Measurements from ENCODE around the gene NUP214.
"Not testable (repeated sequence)": the region's sequence is repeated elsewhere in the genome, so short reads cannot be mapped to it uniquely, and the experiment has no call there.

The NUP214 gene

DNA sequence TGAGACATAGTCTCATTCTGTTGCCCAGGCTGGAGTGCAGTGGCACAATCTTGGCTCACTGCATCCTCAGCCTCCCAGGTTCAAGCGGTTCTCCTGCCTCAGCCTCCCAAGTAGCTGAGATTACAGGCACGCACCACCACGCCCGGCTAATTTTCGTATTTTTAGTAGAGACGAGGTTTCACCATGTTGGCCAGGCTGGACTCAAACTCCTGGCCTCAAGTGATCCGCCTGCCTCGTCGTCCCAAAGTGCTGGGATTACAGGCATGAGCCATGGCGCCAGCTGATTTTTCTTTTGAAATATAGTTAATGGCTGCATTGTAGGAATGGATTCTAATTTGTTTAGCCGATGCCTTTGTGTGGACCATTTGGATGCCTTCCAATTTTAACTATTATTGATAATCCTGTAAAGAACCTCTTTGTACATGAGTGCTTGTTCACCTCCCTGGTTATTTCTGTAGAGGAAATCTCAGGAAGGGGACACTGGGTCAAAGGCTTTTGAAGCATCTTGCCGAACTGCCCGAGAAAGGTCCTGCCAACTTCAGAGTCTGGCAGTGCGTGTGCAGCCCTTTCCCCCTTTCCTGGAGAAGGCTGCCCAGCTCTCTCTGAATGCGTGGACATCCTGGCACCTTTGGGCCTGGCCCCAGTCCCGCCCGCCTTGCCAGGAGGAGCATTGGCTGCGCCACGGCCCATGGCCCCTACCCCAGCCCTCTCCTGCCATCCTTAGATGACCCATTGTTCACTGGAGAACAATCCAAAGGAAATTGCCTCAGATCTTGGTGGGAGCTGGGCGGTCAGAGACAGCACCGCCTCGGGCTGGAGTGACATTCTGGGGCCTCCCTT lies 8.9 kb upstream of the NUP214 start:
- no peak for DNase-seq (ENCODE audit: low spot score)

DNA sequence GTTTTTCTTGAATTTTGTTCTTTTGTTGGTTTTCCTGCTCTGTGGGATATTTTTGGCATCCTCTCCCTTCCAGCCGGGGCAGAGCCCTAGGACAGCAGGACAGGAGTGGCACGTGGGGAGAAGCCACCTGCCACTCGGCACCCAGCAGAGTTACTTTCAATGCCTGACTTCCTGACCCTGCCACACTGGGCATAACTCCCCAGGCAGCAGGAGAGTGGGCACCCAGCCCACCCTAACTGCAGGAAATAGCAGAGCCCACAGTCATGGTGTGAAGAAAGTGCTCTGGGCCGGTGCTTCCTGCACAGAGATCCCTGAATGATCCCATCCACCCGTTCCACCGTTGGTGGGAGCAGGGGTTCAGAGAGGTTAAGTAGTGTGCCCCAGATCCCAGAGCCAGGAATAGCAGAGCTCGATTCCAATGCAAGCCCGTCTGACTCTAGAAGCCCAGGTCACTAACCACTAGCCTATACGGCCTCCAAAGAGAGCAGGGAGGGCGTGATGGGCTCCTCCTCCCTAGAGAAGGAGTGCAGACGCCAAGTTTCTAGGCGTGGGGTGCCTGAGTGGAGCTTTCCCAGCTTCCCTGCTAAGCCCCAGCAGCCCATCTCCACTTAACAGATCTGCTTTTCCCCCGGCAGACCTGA lies 8.1 kb upstream of the NUP214 start:
- no peak for DNase-seq (ENCODE audit: low spot score)

DNA sequence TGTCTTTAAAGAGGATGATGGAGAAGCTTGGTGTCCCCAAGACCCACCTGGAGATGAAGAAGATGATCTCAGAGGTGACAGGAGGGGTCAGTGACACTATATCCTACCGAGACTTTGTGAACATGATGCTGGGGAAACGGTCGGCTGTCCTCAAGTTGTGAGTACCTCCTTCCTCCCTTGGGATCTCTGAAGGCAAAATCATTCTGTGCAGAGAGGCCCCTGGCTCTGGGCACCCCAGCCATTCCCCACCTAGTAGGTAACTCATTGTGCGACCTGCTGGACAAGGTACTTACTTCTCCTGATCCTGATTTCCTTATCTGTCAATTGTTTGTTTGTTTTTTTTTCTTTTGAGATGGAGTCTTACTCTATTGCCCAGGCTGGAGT lies 7.6 kb upstream of the NUP214 start:
- DNase-seq (ENCODE audit: low spot score), result no peak

DNA sequence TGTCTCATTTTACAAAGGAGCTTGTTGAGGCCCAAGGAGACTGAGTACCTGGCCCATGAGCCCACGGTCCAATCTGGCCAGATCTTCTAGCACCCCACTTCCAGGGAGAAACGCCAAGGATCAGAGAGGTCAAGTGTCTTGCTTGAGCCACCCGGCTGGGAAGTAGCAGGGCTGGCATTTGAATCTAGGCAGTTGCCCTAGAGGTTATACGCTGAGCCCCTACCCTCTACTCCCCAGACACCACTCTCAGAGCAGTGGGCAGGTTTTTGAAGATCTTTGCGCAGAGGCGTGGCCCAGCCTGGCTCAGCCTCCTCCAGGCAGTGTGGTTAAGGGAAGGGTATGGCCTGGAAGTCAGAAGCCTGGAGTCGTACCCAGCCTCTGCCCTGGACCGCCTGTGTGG lies 5.8 kb upstream of the NUP214 start:
- DNase-seq (ENCODE audit: low spot score), result no peak

DNA sequence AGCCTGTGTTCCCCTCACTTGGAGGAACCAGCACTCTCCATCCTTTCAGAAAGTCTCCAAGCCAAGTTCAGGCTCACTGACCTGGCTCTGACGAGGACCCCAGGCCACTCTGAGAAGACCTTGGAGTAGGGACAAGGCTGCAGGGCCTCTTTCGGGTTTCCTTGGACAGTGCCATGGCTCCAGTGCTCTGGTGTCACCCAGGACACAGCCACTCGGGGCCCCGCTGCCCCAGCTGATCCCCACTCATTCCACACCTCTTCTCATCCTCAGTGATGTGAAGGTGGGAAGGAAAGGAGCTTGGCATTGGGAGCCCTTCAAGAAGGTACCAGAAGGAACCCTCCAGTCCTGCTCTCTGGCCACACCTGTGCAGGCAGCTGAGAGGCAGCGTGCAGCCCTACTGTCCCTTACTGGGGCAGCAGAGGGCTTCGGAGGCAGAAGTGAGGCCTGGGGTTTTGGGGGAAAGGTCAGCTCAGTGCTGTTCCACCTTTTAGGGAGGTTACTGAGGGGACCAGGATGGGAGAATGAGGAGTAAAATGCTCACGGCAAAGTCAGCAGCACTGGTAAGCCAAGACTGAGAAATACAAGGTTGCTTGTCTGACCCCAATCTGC lies 4.7 kb upstream of the NUP214 start:
- DNase-seq (ENCODE audit: low spot score), result no peak

DNA sequence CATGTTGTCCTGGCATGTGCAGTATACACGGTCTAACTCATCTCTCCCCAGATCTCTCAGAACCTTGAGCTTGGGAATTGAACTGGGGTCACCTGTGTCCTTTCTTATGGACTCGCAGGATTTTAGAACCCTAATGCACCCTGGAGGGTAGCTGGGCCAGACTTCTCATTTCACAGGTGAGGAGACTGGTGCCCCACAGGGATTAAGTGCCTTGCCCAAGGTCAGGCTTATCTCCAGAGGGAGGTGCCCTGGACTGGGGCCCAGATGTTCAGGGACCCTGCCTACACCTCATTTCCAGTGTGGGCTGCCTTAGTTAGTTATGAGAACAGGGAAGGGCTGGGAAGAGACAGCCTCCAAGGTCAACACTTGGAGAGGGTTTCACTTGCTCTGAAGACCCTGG lies 4.0 kb upstream of the NUP214 start:
- no peak for DNase-seq (ENCODE audit: low spot score)

DNA sequence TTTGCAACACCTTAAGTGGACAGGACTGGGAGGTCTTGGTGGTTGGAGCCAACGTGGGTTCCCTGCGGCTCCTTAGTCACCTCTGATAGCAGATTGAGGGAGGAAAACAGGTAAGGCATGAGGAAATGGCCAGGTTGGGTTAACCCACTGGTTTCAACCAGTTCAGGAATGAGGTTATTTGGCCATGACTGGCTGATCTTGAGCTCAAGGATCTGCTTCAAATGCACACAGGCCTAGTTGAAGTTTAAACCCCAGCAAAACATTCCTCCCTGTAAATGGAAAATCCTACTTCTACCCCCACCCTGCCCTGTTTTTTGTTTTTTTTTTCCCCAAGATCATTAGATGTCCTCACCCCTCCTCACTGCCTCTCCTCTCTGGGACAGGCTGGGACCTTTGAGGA lies 3.2 kb upstream of the NUP214 start:
- DNase-seq (ENCODE audit: low spot score), result no peak

DNA sequence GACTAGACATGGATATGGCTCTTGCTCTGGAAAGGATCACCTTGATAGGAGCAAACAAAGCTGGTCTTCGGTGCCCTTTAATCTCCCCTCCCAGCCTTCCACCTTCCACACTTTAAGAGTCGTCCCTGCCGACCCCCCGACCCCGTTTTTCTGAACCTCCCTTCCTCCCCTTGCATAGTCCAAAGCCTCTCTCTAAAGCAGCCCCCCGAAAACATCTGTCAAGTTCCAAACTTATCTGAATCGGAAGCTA lies 423 bp upstream of the NUP214 start:
- DNase-seq (ENCODE audit: low spot score), result no peak

DNA sequence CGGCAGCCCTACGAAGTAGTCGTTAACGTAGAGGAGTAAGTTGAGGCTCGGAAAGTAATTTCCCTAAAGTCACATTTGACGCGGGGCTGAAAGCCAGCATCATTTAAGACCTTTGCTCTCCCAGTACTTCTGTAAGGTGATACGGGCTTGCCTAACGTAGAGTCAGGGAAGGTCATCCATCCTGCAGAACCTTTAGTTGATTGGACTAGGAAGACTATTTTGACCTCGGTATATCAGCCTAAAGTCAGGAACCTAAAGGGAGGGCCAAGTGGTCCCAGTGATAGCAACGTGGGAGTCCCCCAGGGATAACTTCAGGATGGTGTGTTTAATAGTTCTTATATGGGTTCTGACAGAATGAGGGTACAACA lies 657 bp downstream of the NUP214 start:
- DNase-seq (ENCODE audit: low spot score), result no peak

DNA sequence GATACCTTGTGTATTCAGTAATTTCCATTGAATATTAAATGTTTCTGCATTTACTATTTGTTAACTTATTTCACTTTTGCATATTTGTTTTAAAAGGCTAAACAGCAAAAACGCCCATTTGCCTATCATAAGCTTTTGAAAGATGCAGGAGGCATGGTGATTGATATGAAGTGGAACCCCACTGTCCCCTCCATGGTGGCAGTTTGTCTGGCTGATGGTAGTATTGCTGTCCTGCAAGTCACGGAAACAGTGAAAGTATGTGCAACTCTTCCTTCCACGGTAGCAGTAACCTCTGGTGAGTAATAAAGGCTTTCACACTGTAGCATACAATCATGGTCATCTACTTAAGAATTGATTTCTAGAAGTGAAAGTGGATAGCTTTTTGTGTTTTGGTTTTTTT lies 3.8 kb downstream of the NUP214 start:
- no peak for DNase-seq (ENCODE audit: low spot score)

DNA sequence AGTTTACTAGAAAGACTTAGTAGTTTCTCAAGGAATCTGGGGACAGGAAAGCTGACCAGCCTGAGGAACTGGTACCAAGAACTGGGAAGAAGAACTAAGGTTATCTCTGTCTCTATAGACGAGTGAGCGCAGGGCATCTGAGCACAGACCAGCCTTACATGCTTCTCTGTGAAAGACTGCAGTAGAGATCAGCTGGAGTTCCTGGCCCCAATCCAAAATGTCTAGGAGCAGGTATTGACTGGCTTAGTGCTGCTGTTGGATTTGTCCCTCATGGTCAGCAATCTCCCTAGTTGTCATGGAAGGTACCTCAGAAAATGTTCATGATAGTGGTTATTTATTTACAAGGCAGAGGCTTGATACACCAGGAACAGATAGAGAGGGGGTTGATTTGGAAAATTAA lies 13.3 kb downstream of the NUP214 start:
- DNase-seq (ENCODE audit: low spot score), result no peak

DNA sequence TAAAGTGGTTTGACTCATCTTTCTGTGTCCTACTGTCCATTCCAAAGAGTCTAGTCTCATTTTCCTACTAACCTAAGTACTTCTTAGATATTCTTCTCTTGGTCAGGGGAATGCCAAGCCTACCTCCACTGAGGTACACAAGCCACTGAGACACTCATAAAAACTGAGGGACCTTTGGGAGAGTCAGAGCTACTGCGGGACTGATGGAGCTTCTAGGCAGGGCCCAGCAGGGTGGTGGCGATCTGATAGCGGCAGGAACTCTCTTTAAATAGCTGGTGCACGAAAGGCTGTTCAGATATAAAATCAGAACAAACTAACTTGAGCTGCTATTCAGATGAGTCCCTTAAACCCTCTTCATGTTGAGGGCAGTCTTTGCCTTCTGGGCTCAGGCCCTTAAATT lies 14.7 kb downstream of the NUP214 start:
- no peak for DNase-seq (ENCODE audit: low spot score)

DNA sequence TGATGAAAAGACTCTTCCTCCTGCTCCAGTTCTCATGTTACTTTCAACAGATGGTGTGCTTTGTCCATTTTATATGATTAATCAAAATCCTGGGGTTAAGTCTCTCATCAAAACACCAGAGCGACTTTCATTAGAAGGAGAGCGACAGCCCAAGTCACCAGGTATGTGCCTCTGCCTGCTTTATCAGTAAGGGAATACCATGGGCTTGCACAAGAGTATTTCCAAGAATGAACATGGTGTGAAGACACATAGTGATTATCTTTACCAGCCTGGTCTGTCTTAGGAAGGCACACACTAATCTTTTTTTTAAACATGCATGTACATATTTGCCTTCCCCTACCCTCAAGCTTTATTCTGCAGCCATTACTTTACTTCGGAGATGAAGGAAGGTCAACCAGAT lies 15.2 kb downstream of the NUP214 start:
- no peak for DNase-seq (ENCODE audit: low spot score)

DNA sequence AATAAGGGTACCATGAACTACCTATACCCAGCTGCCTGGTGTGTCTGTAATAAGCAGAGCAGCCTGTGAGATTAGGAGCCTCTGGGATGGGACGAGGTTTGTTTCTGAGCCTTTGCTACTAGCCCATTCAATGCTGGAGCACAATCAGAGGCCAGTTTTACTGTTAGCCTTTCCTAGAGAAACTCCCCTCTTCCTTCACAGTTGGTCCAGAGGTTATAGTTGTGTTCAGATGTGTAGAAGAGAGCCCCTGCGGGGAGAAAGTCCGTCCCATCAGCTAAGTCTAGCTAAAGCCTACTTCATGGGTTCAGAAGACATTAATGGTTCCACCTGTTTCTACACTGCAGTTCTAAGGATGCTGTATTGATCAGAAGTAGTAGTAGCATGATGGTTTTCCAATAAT lies 16.8 kb downstream of the NUP214 start:
- no peak for DNase-seq (ENCODE audit: low spot score)

DNA sequence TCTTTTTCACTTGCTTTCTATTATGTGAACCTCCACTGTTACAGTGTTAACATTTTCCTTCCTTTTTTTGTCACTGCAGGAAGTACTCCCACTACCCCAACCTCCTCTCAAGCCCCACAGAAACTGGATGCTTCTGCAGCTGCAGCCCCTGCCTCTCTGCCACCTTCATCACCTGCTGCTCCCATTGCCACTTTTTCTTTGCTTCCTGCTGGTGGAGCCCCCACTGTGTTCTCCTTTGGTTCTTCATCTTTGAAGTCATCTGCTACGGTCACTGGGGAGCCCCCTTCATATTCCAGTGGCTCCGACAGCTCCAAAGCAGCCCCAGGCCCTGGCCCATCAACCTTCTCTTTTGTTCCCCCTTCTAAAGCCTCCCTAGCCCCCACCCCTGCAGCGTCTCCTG lies 18.8 kb downstream of the NUP214 start:
- DNase-seq (ENCODE audit: low spot score), result no peak

DNA sequence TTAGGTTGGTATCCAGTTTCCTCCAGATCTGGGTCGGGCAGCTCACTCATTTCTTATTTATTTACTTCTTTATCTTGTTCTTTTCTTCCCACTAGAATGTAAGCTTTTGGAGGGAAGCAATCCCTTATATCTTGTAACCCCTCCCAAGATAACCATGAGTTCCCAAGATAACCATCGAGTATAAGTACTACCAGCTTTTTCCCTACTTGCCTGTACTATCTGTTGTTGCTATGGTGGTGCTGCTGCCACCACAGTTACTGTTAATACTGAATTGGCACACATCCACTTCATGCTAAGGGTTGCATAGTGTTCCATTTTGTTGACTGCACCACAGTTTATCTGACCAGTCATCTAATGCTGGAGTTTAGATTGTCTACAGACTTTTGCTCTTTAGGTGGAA lies 19.9 kb downstream of the NUP214 start:
- no peak for DNase-seq (ENCODE audit: low spot score)

DNA sequence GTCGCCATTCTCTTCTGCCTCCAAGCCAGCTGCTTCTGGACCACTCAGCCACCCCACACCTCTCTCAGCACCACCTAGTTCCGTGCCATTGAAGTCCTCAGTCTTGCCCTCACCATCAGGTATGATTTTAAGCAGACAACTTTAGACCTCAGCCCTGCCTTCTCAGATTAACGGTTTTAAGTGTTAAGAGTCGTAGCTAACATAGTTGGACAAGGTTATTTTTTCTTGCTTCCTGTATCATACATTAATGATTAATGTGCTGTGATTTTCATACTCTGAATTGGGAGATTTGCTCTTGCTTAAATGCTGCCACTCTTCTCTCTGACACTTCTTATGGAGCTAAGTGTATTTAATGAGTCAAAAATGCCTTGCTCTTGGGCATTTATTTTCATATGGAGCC lies 20.8 kb downstream of the NUP214 start:
- DNase-seq (ENCODE audit: low spot score), result no peak

DNA sequence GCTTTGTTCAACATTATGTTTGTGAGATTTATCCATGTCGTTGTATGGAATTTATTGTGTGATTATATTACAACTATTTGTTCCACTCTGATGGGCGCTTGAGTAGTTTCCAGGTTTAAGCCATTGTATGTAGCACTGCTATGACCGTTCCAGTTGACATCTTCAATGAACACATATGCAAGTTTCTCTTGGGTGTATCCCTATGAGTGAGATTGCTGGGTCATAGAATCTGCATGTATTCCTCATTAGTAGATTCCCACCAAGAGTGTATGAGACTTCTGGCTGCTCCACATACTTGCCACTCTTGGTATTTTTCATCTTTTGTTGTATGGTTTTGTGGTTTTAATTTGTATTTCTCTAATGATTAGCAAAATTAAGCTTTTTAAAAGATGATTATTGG lies 22.9 kb downstream of the NUP214 start:
- no peak for DNase-seq (ENCODE audit: low spot score)

DNA sequence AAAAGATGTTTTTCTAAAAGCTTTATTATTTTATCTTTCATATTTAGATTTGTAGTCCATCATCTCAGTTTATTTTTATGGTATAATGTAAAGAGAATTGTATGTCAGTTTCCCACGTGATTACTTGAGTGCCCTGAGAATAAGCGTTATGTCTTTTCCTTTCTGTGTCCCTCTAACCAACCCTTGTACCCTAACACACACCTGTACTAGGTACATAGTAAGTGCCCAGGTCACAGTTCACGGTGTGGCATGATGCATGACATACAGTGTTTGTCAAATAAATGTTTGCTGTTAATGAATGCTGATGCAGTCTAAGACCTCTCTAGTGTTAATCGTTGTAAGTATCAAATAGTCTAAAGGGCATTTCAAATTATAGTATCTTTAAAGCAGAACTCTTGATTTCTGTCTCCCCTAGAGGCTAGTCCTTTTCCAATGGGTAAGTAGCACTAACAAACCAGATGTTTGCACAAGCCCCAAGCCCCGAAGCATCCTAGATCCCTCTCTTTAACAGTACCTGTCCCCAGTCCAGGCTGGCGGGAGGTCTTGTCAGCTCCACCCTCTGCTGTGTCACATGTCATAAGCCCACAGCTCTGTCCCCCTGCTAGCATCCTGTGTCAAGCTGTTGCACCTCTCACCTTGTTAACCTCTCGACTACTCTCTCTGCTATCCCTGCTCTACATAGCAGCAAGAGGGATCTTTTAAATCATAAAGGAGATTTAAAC lies 23.7 kb downstream of the NUP214 start:
- DNase-seq (ENCODE audit: low spot score), result no peak

DNA sequence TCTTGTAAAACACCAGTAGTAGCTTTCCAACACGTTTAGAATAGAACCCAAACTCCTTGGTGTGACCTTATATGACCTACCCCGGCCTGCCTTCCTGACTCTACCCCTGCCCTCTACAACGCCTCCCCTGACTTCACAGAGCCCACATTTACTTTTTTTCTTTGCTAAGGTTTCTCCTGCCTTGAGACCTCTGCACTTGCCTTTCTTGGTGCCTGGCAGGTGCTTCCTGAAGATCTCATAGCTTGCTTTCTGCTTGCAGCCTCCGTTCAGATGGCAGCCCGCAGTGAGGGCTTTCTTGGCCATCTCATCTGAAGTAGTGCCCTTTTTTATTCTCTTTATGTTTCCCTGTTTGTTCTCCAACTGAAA lies 24.3 kb downstream of the NUP214 start:
- no peak for DNase-seq (ENCODE audit: low spot score)

DNA sequence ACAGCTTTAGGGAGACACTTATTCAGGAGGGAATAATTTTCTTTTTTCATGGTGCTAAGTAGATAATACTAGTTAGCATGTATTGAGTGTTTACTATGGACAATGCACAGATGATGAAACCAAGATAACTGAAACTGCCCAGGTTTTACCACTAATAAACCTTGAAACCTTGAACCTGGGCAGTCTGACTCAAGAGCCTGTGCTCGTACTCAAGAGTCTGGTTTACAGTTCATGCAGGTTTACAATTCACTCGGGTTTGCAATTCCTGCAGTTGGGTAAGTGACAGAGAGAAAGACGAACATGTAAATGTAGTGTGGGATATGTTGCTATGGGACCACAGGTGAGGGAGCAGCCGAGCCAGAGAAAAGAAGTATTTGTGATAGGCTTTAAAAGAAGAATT lies 28.2 kb downstream of the NUP214 start:
- DNase-seq (ENCODE audit: low spot score), result no peak

DNA sequence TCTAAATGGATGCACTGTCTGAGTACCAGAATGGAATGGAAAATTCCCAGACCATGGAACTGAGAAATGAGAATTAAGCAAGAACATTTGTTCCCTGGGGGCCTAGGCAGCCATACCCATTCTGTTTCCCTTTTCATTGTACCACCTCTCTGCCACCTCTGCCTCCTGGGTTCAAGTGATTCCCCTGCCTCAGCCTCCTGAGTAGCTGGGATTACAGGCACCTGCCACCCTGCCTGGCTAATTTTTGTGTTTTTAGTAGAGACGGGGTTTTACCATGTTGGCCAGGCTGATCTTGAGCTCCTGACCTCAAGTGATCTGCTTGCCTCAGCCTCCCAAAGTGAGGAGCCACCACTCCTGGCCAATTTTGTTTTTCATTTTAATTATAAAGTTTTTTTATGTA lies 33.3 kb downstream of the NUP214 start:
- DNase-seq (ENCODE audit: low spot score), result not testable (repeated sequence)

DNA sequence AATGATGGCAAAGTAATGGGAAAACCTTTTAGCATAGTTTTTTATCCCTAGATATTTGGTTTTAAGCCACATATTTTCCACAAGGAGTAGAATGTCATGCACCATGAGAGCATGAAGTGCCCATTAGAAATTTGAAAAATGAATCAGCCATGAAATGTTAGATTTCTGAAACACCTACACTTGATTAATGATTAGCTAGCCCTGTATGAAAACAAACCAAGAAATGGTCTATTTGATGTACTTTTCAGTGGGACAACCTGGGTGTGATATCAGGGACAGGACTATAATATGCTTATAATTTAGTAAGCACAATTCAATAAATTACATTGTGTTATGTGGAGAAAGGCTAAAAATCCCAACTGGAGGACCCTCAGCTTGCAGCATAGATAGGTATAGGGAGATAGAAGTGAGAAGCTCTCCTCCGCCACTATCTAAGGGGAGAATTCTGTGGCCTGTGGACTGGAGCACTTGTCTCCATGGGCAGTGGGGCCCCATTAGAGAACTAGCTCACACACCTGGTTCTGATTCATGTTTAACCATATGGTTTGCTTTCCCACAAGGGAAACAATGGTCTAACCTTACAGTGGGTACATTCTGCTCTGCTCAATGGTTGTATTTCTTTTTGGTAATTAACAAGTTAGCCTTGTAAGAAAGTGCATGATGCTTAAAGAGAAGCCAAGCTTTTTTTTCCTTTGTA lies 35.2 kb downstream of the NUP214 start:
- no peak for DNase-seq (ENCODE audit: low spot score)

All from CD4-positive, alpha-beta T cell treated with Interleukin-2 at 100 ng/mL for 4 hours (primary cell).